Measurements from ENCODE around the gene KIAA1958.

The KIAA1958 gene

DNA sequence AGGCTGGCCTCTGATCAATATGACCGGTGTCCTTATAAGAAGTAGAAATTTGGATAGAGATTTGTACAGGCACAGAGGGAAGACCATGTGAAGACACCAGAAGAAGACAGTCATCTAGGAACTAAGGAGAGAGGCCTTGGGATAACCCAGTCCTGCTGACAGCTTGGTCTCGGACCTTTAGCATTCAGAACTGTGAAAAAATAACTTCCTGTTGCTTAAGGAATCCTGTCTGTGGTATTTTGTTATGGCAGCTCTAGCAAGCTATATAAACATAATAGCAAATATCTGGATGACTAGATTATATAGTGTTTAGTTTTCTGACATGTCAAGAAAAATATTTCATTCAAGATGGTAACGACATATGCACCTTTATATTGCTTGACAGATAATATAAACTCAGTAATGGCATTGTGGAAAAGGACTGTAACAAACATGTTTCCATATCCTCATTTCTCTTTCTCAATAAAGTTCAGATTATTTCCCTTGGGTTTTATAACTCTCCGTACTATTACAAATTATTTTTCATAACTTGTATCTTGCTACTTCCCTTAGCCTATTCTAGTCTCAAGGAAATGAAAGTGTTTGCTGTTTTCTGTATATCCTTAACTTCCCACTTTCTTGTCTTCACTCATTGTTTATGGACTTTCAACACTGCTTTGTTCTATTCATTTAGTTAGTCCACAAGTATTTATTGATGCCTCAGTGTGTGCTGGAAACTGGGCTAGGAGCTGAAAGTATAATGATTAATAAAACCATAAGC lies 62.4 kb downstream of the KIAA1958 start:
- Histone ChIP-seq H3K9ac (ENCODE audit: low read length) (no peak overlapping the region), H3K36me3 (ENCODE audit: control insufficient read depth, low read depth, low read length) (no peaks in the 10 kb centered on the region), H3K9me3 (ENCODE audit: control insufficient read depth, low read depth, low read length) (no peaks in the 10 kb centered on the region), H3K4me1 (ENCODE audit: control insufficient read depth, low read depth, low read length) (peaks cover 55% of the 10 kb centered on the region), H3K4me3 (ENCODE audit: low read length) (no peak overlapping the region), H3K27me3 (ENCODE audit: control insufficient read depth, insufficient read depth, low read length) (no peaks in the 10 kb centered on the region), H3K27ac (ENCODE audit: low read length) (no peak overlapping the region)

DNA sequence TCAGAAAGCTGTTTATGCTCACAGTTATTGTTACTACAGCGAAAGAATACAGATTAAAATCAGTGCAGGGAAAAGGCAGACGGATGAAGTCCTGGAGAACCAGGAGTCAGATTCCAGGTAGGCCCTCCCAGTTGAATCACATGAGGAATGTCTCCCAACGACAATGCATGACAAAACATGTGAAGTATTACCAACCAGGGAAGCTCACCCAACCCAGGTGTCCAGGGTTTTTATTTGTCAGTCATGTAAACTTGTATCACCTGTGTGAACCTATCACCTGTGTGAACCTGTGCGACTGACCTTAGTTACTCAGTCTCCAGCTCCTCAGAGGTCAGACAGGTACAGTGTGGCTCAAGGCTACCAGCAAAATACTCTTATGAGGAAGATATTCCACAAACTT lies 63.9 kb downstream of the KIAA1958 start:
- no peaks in the 10 kb centered on the region for H3K36me3 ChIP-seq (ENCODE audit: control insufficient read depth, low read depth, low read length)
- H3K27ac ChIP-seq (ENCODE audit: low read length) = no peak overlapping the region
- H3K27me3 ChIP-seq (ENCODE audit: control insufficient read depth, insufficient read depth, low read length) = no peaks in the 10 kb centered on the region
- no peaks in the 10 kb centered on the region for H3K9me3 ChIP-seq (ENCODE audit: control insufficient read depth, low read depth, low read length)
- peaks cover 53% of the 10 kb centered on the region for H3K4me1 ChIP-seq (ENCODE audit: control insufficient read depth, low read depth, low read length)
- H3K9ac ChIP-seq (ENCODE audit: low read length) = no peak overlapping the region
- H3K4me3 ChIP-seq (ENCODE audit: low read length) = no peak overlapping the region

DNA sequence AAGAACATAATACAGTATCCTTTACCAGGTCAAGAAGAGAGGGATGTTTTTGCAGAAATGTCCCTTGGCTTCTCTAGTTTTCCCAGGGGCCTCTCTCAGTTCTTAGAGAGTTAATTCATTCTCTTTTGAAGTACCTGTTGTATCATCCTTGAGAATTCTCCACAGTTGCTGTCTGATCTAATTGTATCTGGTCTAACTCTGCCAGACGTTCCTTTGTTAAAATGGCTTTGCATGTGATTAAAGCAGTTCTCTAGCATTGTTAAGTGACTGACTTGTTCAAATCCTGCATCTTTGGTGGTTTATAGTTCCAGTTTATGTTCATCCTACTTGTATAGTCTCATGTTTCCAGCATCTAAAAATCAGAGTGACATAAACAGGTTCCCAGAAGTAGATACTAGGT lies 65.0 kb downstream of the KIAA1958 start:
- Histone ChIP-seq H3K4me3 (ENCODE audit: low read length) (no peak overlapping the region), H3K9ac (ENCODE audit: low read length) (no peak overlapping the region), H3K4me1 (ENCODE audit: control insufficient read depth, low read depth, low read length) (peaks cover 48% of the 10 kb centered on the region), H3K27ac (ENCODE audit: low read length) (no peak overlapping the region), H3K27me3 (ENCODE audit: control insufficient read depth, insufficient read depth, low read length) (no peaks in the 10 kb centered on the region), H3K9me3 (ENCODE audit: control insufficient read depth, low read depth, low read length) (no peaks in the 10 kb centered on the region), H3K36me3 (ENCODE audit: control insufficient read depth, low read depth, low read length) (no peaks in the 10 kb centered on the region)

DNA sequence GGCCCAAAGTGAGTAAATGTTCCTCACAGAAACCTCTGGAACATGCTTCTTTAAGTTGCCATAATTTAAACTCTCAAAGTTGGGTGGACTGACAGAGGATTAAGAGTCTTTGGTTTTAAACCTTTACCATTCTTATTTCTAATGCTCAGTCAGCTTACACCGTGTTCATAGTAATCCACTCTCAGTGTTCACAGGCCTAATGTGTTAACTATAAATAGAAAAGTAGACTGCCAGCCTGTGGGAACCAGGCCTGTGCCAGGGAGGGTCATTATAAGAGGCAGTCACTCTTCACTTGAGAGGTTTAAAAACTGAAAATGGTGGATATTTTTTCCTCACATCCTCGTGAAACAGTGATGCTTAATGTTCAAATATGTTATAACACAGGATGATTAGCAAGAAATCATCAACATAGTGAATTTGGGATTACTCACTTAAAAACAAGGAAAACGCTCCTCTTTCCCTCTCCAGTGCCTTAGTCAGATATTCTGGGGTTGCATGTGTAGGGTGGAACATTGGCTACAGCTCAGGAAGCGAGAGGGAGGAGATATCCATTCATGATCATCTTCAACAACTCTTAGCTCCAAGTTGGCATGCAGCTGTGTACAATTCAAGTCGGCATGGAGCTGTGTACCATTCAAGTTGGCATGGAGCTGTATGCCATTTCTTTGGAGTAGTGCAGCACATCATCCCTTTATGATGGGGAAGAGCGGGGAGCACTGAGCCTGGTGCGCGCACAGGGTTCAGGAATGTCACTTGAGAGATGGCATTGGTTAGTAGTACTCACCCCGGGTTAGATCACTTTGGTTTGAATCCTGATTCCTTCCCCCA lies 65.8 kb downstream of the KIAA1958 start:
- no peaks in the 10 kb centered on the region for H3K9me3 ChIP-seq (ENCODE audit: control insufficient read depth, low read depth, low read length)
- H3K27me3 ChIP-seq (ENCODE audit: control insufficient read depth, insufficient read depth, low read length) = no peaks in the 10 kb centered on the region
- peaks cover 48% of the 10 kb centered on the region for H3K4me1 ChIP-seq (ENCODE audit: control insufficient read depth, low read depth, low read length)
- no peaks in the 10 kb centered on the region for H3K36me3 ChIP-seq (ENCODE audit: control insufficient read depth, low read depth, low read length)
- no peak overlapping the region for H3K27ac ChIP-seq (ENCODE audit: low read length)
- H3K9ac ChIP-seq (ENCODE audit: low read length) = no peak overlapping the region
- H3K4me3 ChIP-seq (ENCODE audit: low read length) = no peak overlapping the region

DNA sequence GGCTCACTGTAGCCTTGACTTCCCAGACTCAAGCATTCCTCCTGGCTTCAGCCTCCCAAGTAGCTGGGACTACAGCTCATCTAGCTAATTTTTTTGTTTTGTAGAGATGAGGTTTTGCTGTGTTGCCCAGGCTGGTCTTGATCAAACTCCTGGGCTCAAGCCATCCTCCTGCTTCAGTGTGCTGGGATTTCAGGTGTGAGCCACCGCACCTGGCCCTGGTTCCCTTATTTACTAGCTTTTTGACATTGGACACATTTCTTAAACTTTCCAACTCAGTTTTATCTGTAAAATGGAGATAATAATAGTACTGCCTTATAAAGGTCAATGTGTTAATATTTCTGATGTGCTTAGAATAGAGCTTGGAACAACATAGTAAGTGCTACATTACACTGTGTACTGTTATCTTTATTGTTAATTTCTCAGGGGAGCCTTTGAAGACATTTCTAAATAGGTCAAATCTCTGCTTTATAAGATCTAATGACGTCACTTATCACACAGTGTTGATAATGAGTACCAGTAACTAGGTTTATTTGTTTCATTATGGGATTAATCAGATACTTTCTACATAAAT lies 66.7 kb downstream of the KIAA1958 start:
- Histone ChIP-seq H3K36me3 (ENCODE audit: control insufficient read depth, low read depth, low read length) (no peaks in the 10 kb centered on the region), H3K4me1 (ENCODE audit: control insufficient read depth, low read depth, low read length) (peaks cover 43% of the 10 kb centered on the region), H3K27me3 (ENCODE audit: control insufficient read depth, insufficient read depth, low read length) (no peaks in the 10 kb centered on the region), H3K4me3 (ENCODE audit: low read length) (no peak overlapping the region), H3K27ac (ENCODE audit: low read length) (no peak overlapping the region), H3K9ac (ENCODE audit: low read length) (no peak overlapping the region), H3K9me3 (ENCODE audit: control insufficient read depth, low read depth, low read length) (no peaks in the 10 kb centered on the region)

DNA sequence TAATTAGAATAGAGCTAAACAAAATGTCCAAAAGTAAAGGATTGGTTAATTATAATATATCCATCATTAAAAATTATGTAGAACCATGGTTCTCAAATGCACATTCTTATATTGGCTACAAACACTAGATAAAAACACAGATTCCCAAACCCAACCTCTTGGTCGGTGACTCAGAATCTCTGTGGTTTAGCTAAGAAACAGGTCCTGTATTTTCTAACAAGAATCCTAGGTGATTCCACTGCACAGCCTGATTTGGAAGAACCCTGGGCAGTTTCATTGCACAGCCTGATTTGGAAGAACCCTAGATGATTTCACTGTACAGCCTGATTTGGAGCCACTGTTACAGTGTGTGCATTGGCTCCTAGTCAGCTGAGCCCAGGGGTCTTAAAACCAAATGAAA lies 67.9 kb downstream of the KIAA1958 start:
- Histone ChIP-seq H3K27me3 (ENCODE audit: control insufficient read depth, insufficient read depth, low read length) (no peaks in the 10 kb centered on the region), H3K9ac (ENCODE audit: low read length) (no peak overlapping the region), H3K36me3 (ENCODE audit: control insufficient read depth, low read depth, low read length) (no peaks in the 10 kb centered on the region), H3K9me3 (ENCODE audit: control insufficient read depth, low read depth, low read length) (no peaks in the 10 kb centered on the region), H3K4me1 (ENCODE audit: control insufficient read depth, low read depth, low read length) (peaks cover 31% of the 10 kb centered on the region), H3K27ac (ENCODE audit: low read length) (no peak overlapping the region), H3K4me3 (ENCODE audit: low read length) (no peak overlapping the region)

DNA sequence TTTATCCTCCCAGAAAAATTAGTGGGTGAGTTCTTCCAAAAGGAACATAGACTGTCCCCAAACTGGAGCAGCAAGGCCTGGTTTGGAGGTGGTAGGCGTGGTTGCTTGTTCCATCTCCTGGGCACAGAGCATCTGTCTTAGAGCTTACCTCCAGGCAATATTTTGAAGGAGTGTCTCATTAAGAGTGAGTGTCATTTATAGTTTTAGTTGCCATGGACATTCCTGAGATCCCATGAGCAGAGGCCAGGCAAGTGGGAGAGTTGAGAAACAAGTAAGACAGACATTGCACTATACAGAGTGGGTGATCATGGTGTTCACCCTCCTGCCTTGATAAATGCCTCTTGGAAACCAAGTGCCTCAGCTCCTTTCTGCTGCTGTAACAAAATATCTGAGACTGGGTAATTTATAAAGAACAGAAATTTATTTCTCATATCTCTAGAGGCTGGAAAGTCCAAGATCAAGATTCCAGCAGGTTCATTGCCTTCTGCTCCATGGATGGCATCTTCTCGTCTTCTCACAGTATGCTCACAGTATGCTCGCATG lies 68.5 kb downstream of the KIAA1958 start:
- Histone ChIP-seq H3K4me3 (ENCODE audit: low read length) (no peak overlapping the region), H3K27ac (ENCODE audit: low read length) (no peak overlapping the region), H3K4me1 (ENCODE audit: control insufficient read depth, low read depth, low read length) (peaks cover 24% of the 10 kb centered on the region), H3K9me3 (ENCODE audit: control insufficient read depth, low read depth, low read length) (no peaks in the 10 kb centered on the region), H3K27me3 (ENCODE audit: control insufficient read depth, insufficient read depth, low read length) (no peaks in the 10 kb centered on the region), H3K9ac (ENCODE audit: low read length) (no peak overlapping the region), H3K36me3 (ENCODE audit: control insufficient read depth, low read depth, low read length) (no peaks in the 10 kb centered on the region)

DNA sequence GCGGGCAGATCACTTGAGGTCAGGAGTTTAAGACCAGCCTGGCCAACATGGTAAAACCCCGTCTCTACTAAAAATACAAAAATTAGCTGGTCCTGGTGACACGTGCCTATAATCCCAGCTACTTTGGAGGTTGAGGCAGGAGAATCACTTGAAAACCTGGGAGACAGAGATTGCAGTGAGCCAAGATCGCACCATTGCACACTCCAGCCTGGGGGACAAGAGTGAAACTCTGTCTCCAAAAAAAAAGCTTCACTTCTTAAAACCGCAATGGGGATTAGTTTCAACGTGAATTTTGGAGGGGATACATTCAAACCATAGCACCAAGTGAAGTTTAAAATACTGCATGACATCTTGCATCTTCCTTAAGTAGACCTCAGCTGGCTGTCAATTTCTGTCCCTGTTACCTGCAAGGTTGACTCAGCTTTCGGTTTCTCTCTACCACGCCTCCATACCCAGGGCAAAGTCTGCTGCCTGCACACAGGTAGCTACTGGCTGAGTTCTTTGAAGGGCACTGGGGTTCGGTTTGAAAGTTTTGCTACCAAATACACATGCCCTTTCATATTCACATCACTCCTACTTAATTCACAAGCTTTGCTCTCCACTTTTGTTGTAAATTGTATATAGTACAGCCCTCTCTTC lies 69.3 kb downstream of the KIAA1958 start:
- Histone ChIP-seq H3K36me3 (ENCODE audit: control insufficient read depth, low read depth, low read length) (no peaks in the 10 kb centered on the region), H3K9me3 (ENCODE audit: control insufficient read depth, low read depth, low read length) (no peaks in the 10 kb centered on the region), H3K27ac (ENCODE audit: low read length) (no peak overlapping the region), H3K4me3 (ENCODE audit: low read length) (no peak overlapping the region), H3K4me1 (ENCODE audit: control insufficient read depth, low read depth, low read length) (peaks cover 18% of the 10 kb centered on the region), H3K27me3 (ENCODE audit: control insufficient read depth, insufficient read depth, low read length) (no peaks in the 10 kb centered on the region), H3K9ac (ENCODE audit: low read length) (no peak overlapping the region)

DNA sequence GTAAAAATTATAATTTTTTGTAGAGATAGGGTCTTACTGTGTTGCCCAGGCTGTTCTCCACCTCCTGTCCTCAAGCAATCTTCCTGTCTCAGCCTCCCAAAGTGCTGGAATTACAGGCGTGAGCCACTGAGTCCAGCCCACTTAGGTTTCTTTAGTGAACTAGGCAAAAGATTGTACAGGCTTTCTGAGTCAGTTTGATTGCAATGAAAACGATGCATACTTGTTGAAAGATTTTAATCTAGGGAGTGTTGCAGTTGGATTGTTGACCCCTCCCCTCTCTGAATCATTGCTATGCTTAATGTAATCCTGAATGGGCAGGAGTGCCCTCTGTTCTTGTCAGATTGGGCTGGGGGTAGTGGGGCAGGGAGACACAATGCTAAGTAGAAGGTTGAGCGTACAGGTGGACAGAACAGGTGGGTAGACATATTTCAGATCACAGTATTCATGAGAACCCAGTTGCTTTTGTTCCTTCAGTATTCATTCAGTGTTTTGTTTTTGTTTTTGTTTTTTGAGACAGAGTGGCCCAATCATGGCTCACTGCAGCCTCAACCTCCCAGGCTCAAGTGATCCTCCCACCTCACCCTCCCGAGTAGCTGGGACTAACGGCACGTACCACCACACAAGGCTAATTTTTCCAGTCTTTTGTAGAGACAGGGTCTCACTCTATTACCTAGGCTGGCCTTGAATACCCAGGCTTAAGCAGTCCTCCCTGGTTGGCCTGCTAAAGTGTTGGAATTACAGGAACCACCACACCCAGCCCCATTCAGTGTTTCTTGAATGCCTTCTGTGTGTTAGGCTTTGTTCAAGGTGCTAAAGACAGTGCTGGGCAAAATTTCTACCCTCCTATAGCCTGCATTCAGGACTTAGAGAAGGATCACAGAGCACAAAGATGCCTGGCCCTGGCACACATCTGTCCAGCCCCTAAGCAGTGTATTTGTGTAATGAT lies 70.1 kb downstream of the KIAA1958 start:
- H3K27me3 ChIP-seq (ENCODE audit: control insufficient read depth, insufficient read depth, low read length) = no peaks in the 10 kb centered on the region
- H3K4me3 ChIP-seq (ENCODE audit: low read length) = no peak overlapping the region
- no peaks in the 10 kb centered on the region for H3K36me3 ChIP-seq (ENCODE audit: control insufficient read depth, low read depth, low read length)
- H3K9ac ChIP-seq (ENCODE audit: low read length) = no peak overlapping the region
- H3K27ac ChIP-seq (ENCODE audit: low read length) = no peak overlapping the region
- peaks cover 11% of the 10 kb centered on the region for H3K4me1 ChIP-seq (ENCODE audit: control insufficient read depth, low read depth, low read length)
- no peaks in the 10 kb centered on the region for H3K9me3 ChIP-seq (ENCODE audit: control insufficient read depth, low read depth, low read length)

DNA sequence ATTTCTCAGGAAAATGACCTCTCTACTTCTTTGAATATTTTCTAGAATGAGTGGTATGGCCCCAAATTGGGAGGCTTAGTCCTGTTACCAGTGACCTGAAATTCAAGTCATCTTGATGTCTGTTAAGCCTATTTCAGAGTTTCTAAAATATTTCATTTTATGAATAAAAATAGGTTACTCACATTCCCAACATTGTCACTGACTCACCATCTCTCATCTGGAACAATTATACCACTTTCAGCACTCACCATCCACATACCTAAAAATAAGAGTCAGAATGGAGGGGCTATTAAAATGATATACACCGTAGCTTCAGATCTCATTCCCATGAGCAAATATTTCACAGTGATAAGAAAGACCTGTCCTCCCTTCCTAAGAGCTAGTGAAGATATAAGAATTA lies 71.8 kb downstream of the KIAA1958 start:
- Histone ChIP-seq H3K4me3 (ENCODE audit: low read length) (no peak overlapping the region), H3K36me3 (ENCODE audit: control insufficient read depth, low read depth, low read length) (no peaks in the 10 kb centered on the region), H3K27me3 (ENCODE audit: control insufficient read depth, insufficient read depth, low read length) (no peaks in the 10 kb centered on the region), H3K27ac (ENCODE audit: low read length) (no peak overlapping the region), H3K4me1 (ENCODE audit: control insufficient read depth, low read depth, low read length) (no peaks in the 10 kb centered on the region), H3K9ac (ENCODE audit: low read length) (no peak overlapping the region), H3K9me3 (ENCODE audit: control insufficient read depth, low read depth, low read length) (no peaks in the 10 kb centered on the region)

All from iPS-18a (cell line).